Neural cell (in vitro differentiated cells): ENCODE data around the gene BBS1. TPM values are rescaled to one million over a fixed set of nuclear protein-coding genes. Genes with fewer than 3 reads are reported as not detected.

Experiments
- H2AFZ ChIP-seq: fragments of 200-600, 300-800 bp; sonication (generic), shearing (Covaris generic); 2 replicates; pipeline ENCODE4 v1.6.0; 2014; ENCODE audit warnings: low read depth, mild to moderate bottlenecking, antibody characterized with exemption, low read length, moderate library complexity
- H3F3A ChIP-seq: fragments of 200-600 bp; shearing (Covaris generic); 2 replicates; pipeline ENCODE4 v1.6.1; 2016; ENCODE audit warnings: mild to moderate bottlenecking, moderate library complexity, mixed read lengths, antibody characterized with exemption, low read length; ENCODE audit not compliant: insufficient read depth, poor library complexity, severe bottlenecking
- H3K27ac ChIP-seq: fragments of 200-600, 300-800 bp; sonication (generic), shearing (Covaris generic); 2 replicates; pipeline ENCODE4 v1.5.1; 2014; ENCODE audit warnings: mild to moderate bottlenecking, low read length, moderate library complexity
- H3K27me3 ChIP-seq: fragments of 300-800, 200-600 bp; sonication (generic), shearing (Covaris generic); 2 replicates; pipeline ENCODE4 v1.6.0; 2014; ENCODE audit warnings: mild to moderate bottlenecking, low read depth, low read length, moderate library complexity; ENCODE audit not compliant: insufficient read depth
- H3K36me3 ChIP-seq: fragments of 300-800, 200-600 bp; sonication (generic), shearing (Covaris generic); 2 replicates; pipeline ENCODE4 v1.5.1; 2014; ENCODE audit warnings: mild to moderate bottlenecking, antibody characterized with exemption, low read length, moderate library complexity; ENCODE audit not compliant: insufficient read depth
- H3K4me2 ChIP-seq: fragments of 300-800, 200-600 bp; sonication (generic), shearing (Covaris generic); 2 replicates; pipeline ENCODE4 v1.6.0; 2014; ENCODE audit warnings: mild to moderate bottlenecking, low read length
- H3K4me3 ChIP-seq: fragments of 300-800, 200-600 bp; sonication (generic), shearing (Covaris generic); 2 replicates; pipeline ENCODE4 v1.5.1; 2014; ENCODE audit warnings: mild to moderate bottlenecking, low read length, moderate library complexity
- H3K79me2 ChIP-seq: fragments of 200-600 bp; shearing (Covaris generic); replicated peaks from 2 replicates; pipeline ENCODE4 v1.6.0; 2014; ENCODE audit warnings: mild to moderate bottlenecking, low read length, moderate library complexity; ENCODE audit not compliant: insufficient read depth
- H3K9ac ChIP-seq: fragments of 300-800, 200-600 bp; sonication (generic), shearing (Covaris generic); 2 replicates; pipeline ENCODE4 v1.6.1; 2016; ENCODE audit warnings: mild to moderate bottlenecking, low read length, mixed read lengths
- H3K9me2 ChIP-seq: fragments of 200-600 bp; shearing (Covaris generic); 2 replicates; pipeline ENCODE4 v1.6.1; 2016; ENCODE audit warnings: mild to moderate bottlenecking, low read length, mixed read lengths; ENCODE audit not compliant: insufficient read depth
- H3K9me3 ChIP-seq: fragments of 200-600, 300-800 bp; sonication (generic), shearing (Covaris generic); 2 replicates; pipeline ENCODE4 v1.6.1; 2016; ENCODE audit warnings: mild to moderate bottlenecking, mixed run types, low read length, moderate library complexity, mixed read lengths
- H4K20me1 ChIP-seq: fragments of 200-600 bp; shearing (Covaris generic); 2 replicates; pipeline ENCODE4 v1.6.1; 2016; ENCODE audit warnings: mild to moderate bottlenecking, mixed run types; ENCODE audit not compliant: insufficient read depth
- EP300 ChIP-seq: fragments of 450-650 bp; conservative IDR thresholded peaks from 2 replicates; pipeline ENCODE4 v1.6.1; 2014; ENCODE audit warnings: antibody characterized with exemption, mild to moderate bottlenecking, moderate library complexity; ENCODE audit not compliant: poor library complexity, severe bottlenecking
- EZH2 ChIP-seq: fragments of 200-600, 300-800 bp; shearing (Covaris generic), sonication (generic); IDR thresholded peaks from 2 replicates; pipeline ENCODE4 v1.6.1; 2014; ENCODE audit warnings: antibody characterized with exemption, low read length, borderline replicate concordance, mild to moderate bottlenecking; ENCODE audit not compliant: insufficient read depth, poor library complexity, severe bottlenecking
- MXI1 ChIP-seq: fragments of 450-650 bp; conservative IDR thresholded peaks from 2 replicates; pipeline ENCODE4 v1.6.1; 2014; ENCODE audit warnings: antibody characterized with exemption, mild to moderate bottlenecking; ENCODE audit not compliant: poor library complexity, severe bottlenecking
- POLR2AphosphoS5 ChIP-seq: IDR thresholded peaks from 2 replicates; pipeline ENCODE4 v1.6.1; 2012
- RAD21 ChIP-seq: fragments of 450-650 bp; conservative IDR thresholded peaks from 2 replicates; pipeline ENCODE4 v1.6.1; 2014; ENCODE audit warnings: antibody characterized with exemption, mild to moderate bottlenecking, moderate library complexity
- SMC3 ChIP-seq: fragments of 450-650 bp; conservative IDR thresholded peaks from 2 replicates; pipeline ENCODE4 v1.6.1; 2014; ENCODE audit warnings: antibody characterized with exemption, mild to moderate bottlenecking, moderate library complexity; ENCODE audit not compliant: poor library complexity
- TAF1 ChIP-seq: IDR thresholded peaks from 2 replicates; pipeline ENCODE4 v1.6.1; 2012; ENCODE audit warnings: low read depth
- polyA plus RNA-seq: library from polyadenylated mRNA; depleted of rRNA; stranded (reverse); fragments of >200 nt; gene quantifications from 2 replicates; pipeline ENCODE4 v1.2.3, GENCODE V29; 2014
- TF ChIP-seq, protein P1 (sequence below): IDR thresholded peaks from 2 replicates; pipeline ENCODE4 v1.6.1; 2012; ENCODE audit warnings: borderline replicate concordance
- TF ChIP-seq, protein P2 (sequence below): fragments of 450-650 bp; IDR thresholded peaks from 2 replicates; pipeline ENCODE4 v1.5.1; 2014; ENCODE audit warnings: antibody characterized with exemption, mild to moderate bottlenecking, moderate library complexity; ENCODE audit not compliant: poor library complexity, severe bottlenecking

The BBS1 gene
- polyA plus RNA-seq, 1 donor from 2014 or later = 69.5 TPM

DNA sequence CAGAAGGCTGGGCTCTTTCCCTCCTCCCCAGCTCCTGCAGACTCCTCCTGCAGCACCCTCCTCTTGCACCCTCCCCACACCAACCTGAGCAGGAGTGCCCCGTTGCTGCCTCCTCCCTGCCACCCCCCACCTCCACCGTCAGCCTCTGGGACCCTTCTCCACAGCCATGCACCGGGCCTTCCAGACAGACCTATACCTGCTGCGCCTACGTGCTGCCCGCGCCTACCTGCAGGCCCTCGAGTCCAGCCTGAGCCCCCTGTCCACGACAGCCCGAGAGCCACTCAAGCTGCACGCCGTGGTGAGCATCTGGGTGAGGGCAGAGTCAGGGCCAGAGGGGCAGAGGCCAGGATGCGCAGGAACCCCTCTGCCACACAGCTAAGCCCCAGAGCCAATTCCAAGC is 19.2 kb downstream of the BBS1 start:
- Histone ChIP-seq H3K9me2 (no peaks in the 10 kb centered on the region), H3K4me2 (no peak overlapping the region)
- TF ChIP-seq, protein P1, sequence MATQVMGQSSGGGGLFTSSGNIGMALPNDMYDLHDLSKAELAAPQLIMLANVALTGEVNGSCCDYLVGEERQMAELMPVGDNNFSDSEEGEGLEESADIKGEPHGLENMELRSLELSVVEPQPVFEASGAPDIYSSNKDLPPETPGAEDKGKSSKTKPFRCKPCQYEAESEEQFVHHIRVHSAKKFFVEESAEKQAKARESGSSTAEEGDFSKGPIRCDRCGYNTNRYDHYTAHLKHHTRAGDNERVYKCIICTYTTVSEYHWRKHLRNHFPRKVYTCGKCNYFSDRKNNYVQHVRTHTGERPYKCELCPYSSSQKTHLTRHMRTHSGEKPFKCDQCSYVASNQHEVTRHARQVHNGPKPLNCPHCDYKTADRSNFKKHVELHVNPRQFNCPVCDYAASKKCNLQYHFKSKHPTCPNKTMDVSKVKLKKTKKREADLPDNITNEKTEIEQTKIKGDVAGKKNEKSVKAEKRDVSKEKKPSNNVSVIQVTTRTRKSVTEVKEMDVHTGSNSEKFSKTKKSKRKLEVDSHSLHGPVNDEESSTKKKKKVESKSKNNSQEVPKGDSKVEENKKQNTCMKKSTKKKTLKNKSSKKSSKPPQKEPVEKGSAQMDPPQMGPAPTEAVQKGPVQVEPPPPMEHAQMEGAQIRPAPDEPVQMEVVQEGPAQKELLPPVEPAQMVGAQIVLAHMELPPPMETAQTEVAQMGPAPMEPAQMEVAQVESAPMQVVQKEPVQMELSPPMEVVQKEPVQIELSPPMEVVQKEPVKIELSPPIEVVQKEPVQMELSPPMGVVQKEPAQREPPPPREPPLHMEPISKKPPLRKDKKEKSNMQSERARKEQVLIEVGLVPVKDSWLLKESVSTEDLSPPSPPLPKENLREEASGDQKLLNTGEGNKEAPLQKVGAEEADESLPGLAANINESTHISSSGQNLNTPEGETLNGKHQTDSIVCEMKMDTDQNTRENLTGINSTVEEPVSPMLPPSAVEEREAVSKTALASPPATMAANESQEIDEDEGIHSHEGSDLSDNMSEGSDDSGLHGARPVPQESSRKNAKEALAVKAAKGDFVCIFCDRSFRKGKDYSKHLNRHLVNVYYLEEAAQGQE = no peak
- TF ChIP-seq SMC3 (no peak), POLR2AphosphoS5 (no peak), RAD21 (no peak), TAF1 (no peak), EP300 (no peak), EZH2 (no peak), MXI1 (no peak)
- TF ChIP-seq, protein P2, sequence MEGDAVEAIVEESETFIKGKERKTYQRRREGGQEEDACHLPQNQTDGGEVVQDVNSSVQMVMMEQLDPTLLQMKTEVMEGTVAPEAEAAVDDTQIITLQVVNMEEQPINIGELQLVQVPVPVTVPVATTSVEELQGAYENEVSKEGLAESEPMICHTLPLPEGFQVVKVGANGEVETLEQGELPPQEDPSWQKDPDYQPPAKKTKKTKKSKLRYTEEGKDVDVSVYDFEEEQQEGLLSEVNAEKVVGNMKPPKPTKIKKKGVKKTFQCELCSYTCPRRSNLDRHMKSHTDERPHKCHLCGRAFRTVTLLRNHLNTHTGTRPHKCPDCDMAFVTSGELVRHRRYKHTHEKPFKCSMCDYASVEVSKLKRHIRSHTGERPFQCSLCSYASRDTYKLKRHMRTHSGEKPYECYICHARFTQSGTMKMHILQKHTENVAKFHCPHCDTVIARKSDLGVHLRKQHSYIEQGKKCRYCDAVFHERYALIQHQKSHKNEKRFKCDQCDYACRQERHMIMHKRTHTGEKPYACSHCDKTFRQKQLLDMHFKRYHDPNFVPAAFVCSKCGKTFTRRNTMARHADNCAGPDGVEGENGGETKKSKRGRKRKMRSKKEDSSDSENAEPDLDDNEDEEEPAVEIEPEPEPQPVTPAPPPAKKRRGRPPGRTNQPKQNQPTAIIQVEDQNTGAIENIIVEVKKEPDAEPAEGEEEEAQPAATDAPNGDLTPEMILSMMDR = no peak

DNA sequence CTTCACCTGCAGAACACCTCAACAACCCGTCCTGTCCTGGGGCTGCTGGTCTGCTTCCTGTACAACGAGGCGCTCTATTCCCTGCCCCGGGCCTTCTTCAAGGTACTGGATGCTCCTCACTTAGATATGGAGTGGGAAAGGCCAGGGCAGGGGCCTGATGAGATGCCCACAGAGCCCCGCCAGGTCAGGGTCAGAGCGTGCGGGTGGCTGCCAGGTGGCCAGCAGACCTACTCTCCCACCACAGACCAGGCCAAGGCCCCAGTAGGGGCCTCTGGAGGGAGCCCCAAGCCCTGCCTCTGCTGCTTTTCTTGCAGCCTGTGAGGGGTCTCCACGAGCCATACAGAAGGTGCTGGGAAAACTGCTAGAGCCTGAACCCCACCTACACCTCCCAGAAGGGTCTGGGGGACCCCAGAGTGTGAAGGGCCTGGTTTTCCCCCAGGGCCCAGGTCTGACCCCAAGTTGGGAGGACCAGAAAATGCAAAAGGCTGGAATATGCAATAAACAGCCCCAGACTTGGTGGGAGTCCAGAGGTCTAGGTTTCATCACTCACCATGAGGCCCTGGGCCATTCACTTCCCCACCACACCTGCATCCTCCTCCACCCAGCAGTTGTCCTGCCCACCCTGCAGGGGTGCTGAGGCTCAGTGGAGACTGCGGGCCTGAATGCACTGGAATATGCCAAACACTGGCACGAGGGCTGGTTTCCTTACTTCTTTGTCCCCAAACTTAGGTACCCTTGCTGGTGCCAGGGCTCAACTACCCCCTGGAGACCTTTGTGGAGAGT is 20.7 kb downstream of the BBS1 start:
- H3K9me2 ChIP-seq = no peaks in the 10 kb centered on the region
- no peaks in the 10 kb centered on the region for H3K36me3 ChIP-seq
- H3K27ac ChIP-seq = no peak overlapping the region
- no peaks in the 10 kb centered on the region for H3K9me3 ChIP-seq
- TF ChIP-seq EZH2 (no peak), TAF1 (no peak), EP300 (no peak), RAD21 (no peak), POLR2AphosphoS5 (no peak)
- TF ChIP-seq, protein P2 = no peak
- TF ChIP-seq, protein P1 = no peak
- H3K27me3 ChIP-seq = no peaks in the 10 kb centered on the region
- H3F3A ChIP-seq = no peaks in the 10 kb centered on the region
- no peaks in the 10 kb centered on the region for H4K20me1 ChIP-seq
- no peak overlapping the region for H3K4me2 ChIP-seq
- H3K79me2 ChIP-seq = no peaks in the 10 kb centered on the region
- no peak overlapping the region for H2AFZ ChIP-seq
- no peak overlapping the region for H3K9ac ChIP-seq
- no peak overlapping the region for H3K4me3 ChIP-seq

More for the DNA sequence above, 19.2 kb downstream of the BBS1 start:
- H3K27ac ChIP-seq = no peak overlapping the region
- H3K4me3 ChIP-seq = no peak overlapping the region
- H3K27me3 ChIP-seq = no peaks in the 10 kb centered on the region
- H4K20me1 ChIP-seq = no peaks in the 10 kb centered on the region
- no peaks in the 10 kb centered on the region for H3K9me3 ChIP-seq
- no peaks in the 10 kb centered on the region for H3K36me3 ChIP-seq
- no peak overlapping the region for H3K9ac ChIP-seq
- no peaks in the 10 kb centered on the region for H3F3A ChIP-seq
- no peak overlapping the region for H2AFZ ChIP-seq
- no peaks in the 10 kb centered on the region for H3K79me2 ChIP-seq
